ENCODE results near the gene MAOB.

GRCh38 chrX:43899878-43900815 lies 17.9 kb upstream of the MAOB start:
- TF ChIP-seq POLR2A (IDR thresholded peaks at IDR 0.05): no peak
- TF ChIP-seq, protein P1, sequence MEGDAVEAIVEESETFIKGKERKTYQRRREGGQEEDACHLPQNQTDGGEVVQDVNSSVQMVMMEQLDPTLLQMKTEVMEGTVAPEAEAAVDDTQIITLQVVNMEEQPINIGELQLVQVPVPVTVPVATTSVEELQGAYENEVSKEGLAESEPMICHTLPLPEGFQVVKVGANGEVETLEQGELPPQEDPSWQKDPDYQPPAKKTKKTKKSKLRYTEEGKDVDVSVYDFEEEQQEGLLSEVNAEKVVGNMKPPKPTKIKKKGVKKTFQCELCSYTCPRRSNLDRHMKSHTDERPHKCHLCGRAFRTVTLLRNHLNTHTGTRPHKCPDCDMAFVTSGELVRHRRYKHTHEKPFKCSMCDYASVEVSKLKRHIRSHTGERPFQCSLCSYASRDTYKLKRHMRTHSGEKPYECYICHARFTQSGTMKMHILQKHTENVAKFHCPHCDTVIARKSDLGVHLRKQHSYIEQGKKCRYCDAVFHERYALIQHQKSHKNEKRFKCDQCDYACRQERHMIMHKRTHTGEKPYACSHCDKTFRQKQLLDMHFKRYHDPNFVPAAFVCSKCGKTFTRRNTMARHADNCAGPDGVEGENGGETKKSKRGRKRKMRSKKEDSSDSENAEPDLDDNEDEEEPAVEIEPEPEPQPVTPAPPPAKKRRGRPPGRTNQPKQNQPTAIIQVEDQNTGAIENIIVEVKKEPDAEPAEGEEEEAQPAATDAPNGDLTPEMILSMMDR (IDR thresholded peaks at IDR 0.05): no peak
